Measurements from ENCODE around the gene SLC38A6.

The SLC38A6 gene

GRCh38 chr14:60968671-60969070, 12.4 kb upstream of the SLC38A6 start:
- TF ChIP-seq ZFX (IDR thresholded peaks at IDR 0.05; ENCODE audit: borderline replicate concordance), result no peak
- TF ChIP-seq, protein P1, sequence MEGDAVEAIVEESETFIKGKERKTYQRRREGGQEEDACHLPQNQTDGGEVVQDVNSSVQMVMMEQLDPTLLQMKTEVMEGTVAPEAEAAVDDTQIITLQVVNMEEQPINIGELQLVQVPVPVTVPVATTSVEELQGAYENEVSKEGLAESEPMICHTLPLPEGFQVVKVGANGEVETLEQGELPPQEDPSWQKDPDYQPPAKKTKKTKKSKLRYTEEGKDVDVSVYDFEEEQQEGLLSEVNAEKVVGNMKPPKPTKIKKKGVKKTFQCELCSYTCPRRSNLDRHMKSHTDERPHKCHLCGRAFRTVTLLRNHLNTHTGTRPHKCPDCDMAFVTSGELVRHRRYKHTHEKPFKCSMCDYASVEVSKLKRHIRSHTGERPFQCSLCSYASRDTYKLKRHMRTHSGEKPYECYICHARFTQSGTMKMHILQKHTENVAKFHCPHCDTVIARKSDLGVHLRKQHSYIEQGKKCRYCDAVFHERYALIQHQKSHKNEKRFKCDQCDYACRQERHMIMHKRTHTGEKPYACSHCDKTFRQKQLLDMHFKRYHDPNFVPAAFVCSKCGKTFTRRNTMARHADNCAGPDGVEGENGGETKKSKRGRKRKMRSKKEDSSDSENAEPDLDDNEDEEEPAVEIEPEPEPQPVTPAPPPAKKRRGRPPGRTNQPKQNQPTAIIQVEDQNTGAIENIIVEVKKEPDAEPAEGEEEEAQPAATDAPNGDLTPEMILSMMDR (IDR thresholded peaks at IDR 0.05), result no peak
- H3K27ac ChIP-seq, result no peak overlapping the region

GRCh38 chr14:60970146-60970545, 10.9 kb upstream of the SLC38A6 start:
- no peak overlapping the region for H3K27ac ChIP-seq
- no peak for TF ChIP-seq ZFX (IDR thresholded peaks at IDR 0.05; ENCODE audit: borderline replicate concordance)
- TF ChIP-seq, protein P1 (IDR thresholded peaks at IDR 0.05), result no peak

DNA sequence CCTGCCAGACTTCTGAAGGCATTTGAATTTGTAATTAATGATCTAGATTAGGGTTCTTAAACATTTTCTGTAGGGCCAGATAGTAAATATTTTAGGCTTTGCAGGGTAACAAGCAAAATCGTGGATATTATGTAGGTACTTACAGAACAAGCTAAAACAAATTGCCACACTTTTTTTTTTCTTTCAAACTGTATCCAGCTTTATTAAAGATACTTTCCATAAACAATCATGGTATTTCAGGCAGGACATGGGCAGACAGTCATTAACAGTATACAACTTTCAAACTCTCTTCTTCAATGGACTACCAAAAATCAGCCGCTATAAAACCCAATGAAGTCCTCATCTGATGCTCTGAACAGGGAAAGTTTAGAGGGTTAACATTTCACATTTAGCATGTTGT, 9.8 kb upstream of the SLC38A6 start:
- H3K27ac ChIP-seq, result no peak overlapping the region
- TF ChIP-seq, protein P1 (IDR thresholded peaks at IDR 0.05), result no peak
- TF ChIP-seq ZFX (IDR thresholded peaks at IDR 0.05; ENCODE audit: borderline replicate concordance), result no peak

DNA sequence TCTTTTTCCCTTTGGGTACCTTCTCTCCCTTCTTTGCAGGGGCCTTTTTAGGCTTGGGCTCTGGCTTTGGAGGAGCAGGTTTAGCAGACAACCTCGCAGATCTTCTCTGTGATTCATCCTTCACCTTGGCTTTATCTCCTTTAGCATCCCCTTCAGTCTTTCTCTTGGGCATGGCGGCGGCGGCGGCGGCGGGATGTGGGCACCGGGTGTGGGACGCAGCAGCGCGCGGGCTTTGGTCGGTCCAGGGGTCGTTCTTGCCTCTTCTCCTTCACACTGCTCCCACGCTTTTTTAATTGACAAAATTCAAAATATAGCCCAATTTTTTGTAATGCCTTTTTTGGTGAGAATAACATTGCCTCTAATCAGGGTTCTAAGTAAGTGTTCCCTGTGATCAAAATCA, 8.8 kb upstream of the SLC38A6 start:
- TF ChIP-seq, protein P1 (IDR thresholded peaks at IDR 0.05), result no peak
- TF ChIP-seq ZFX (IDR thresholded peaks at IDR 0.05; ENCODE audit: borderline replicate concordance), result no peak
- no peak overlapping the region for H3K27ac ChIP-seq

DNA sequence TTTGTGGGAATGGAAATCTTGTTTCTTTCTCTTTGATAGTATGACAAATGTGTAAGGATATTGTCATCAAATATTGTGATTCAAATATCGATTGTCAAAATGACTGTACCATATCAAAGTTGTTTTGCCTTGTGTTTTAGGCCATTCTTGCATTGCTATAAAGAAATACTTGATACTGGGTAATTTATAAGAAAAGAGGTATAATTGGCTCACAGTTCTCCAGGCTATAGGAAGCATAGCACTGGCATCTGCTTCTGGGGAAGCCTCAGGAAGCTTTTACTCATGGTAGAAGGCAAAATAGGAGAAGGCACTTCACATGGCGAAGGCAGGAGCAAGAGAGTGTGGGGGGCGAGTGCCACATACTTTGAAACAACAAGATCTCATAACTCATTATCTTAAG, 8.0 kb upstream of the SLC38A6 start:
- TF ChIP-seq ZFX (IDR thresholded peaks at IDR 0.05; ENCODE audit: borderline replicate concordance), result no peak
- TF ChIP-seq, protein P1 (IDR thresholded peaks at IDR 0.05), result no peak
- H3K27ac ChIP-seq, result no peak overlapping the region

- TF ChIP-seq, protein P1 (IDR thresholded peaks at IDR 0.05), result no peak
Measured at GRCh38 chr14:60974090-60974651, 6.9 kb upstream of the SLC38A6 start.

GRCh38 chr14:60975551-60975950, 5.5 kb upstream of the SLC38A6 start:
- no peak overlapping the region for H3K27ac ChIP-seq
- TF ChIP-seq, protein P1 (IDR thresholded peaks at IDR 0.05), result no peak
- no peak for TF ChIP-seq ZFX (IDR thresholded peaks at IDR 0.05; ENCODE audit: borderline replicate concordance)

More at GRCh38 chr14:60974090-60974651, 6.9 kb upstream of the SLC38A6 start:
- no peak overlapping the region for H3K27ac ChIP-seq
